Measurements from ENCODE around the gene CFAP157.

GRCh38 chr9:127658428-127658827, 48.4 kb upstream of the CFAP157 start:
- no peak for TF ChIP-seq CTCF (IDR thresholded peaks at IDR 0.05)
- TF ChIP-seq POLR2A (IDR thresholded peaks at IDR 0.05): no peak
- no peak for TF ChIP-seq EP300 (IDR thresholded peaks at IDR 0.05)
